GM23338 (cell line): ENCODE data around the gene PARP11.

Source experiments
- CREB1 ChIP-seq: fragments of 250-450 bp; sonication (Bioruptor Pico); IDR thresholded peaks from 2 replicates; pipeline ENCODE4 v1.5.0; 2020; ENCODE audit warnings: low read depth, mild to moderate bottlenecking, moderate library complexity
- CTCF ChIP-seq, 2 experiments: fragments of 200-600 bp in 1 of 2; sonication (generic) in 1 of 2; conservative IDR thresholded peaks; 2 replicates each; pipeline versions ENCODE4 v1.5.1 to v1.6.1; 2016 to 2017; ENCODE audit warnings: antibody characterized with exemption in 2 of 2, low read depth in 2 of 2, mild to moderate bottlenecking in 2 of 2, moderate library complexity in 1 of 2
- ETS1 ChIP-seq: IDR thresholded peaks from 2 replicates; pipeline ENCODE4 v1.6.1; 2016; ENCODE audit warnings: antibody characterized with exemption
- EZH2 ChIP-seq: fragments of 200-600 bp; sonication (generic); IDR thresholded peaks from one replicate; pipeline ENCODE4 v1.8.0; 2017; ENCODE audit warnings: antibody characterized with exemption, mild to moderate bottlenecking, low read depth; ENCODE audit not compliant: unreplicated experiment
- EZH2phosphoT487 ChIP-seq: fragments of 200-600 bp; sonication (generic); IDR thresholded peaks from one replicate; pipeline ENCODE4 v1.8.1; 2018; ENCODE audit warnings: antibody characterized with exemption; ENCODE audit not compliant: unreplicated experiment
- JUNB ChIP-seq: IDR thresholded peaks from one replicate; pipeline ENCODE4 v1.6.1; 2016; ENCODE audit warnings: antibody characterized with exemption; ENCODE audit not compliant: unreplicated experiment
- POLR2AphosphoS5 ChIP-seq: IDR thresholded peaks from 2 replicates; pipeline ENCODE4 v1.6.1; 2016; ENCODE audit warnings: antibody characterized with exemption, low read depth
- REST ChIP-seq: IDR thresholded peaks from one replicate; pipeline ENCODE4 v1.6.1; 2018; ENCODE audit warnings: antibody characterized with exemption; ENCODE audit not compliant: unreplicated experiment
- STAT1 ChIP-seq: IDR thresholded peaks from one replicate; pipeline ENCODE4 v1.6.1; 2016; ENCODE audit warnings: antibody characterized with exemption; ENCODE audit not compliant: unreplicated experiment
- ZNF114 ChIP-seq: fragments of 250-450 bp; sonication (Bioruptor Pico); IDR thresholded peaks from 2 replicates; pipeline ENCODE4 v1.5.0; 2020; ENCODE audit warnings: mild to moderate bottlenecking, moderate library complexity
- ZNF331 ChIP-seq: fragments of 250-450 bp; sonication (Bioruptor Pico); IDR thresholded peaks from 2 replicates; pipeline ENCODE4 v1.5.0; 2020; ENCODE audit warnings: low read depth, mild to moderate bottlenecking, moderate library complexity

GRCh38 chr12:3871356-3871755 is 1.8 kb downstream of the PARP11 start:
- TF ChIP-seq CTCF (conservative IDR thresholded peaks at IDR 0.05; ENCODE audit: low read depth in 2 of 2) (no peak), ETS1 (no peak), JUNB (no peak), EZH2 (no peak), ZNF331 (CRISPR knock-in tag) (no peak), POLR2AphosphoS5 (no peak), EZH2phosphoT487 (no peak), CREB1 (no peak), REST (no peak), STAT1 (no peak), ZNF114 (no peak)
